Activated CD4-positive, alpha-beta memory T cell treated with anti-CD3 and anti-CD28 coated beads, Interleukin-2, amount 10 ng/mL, durations not matched to agents 7 days and 5 days (primary cell): Measurements from ENCODE around the gene UPK1B. TPM values are rescaled to one million over a fixed set of nuclear protein-coding genes. Genes with fewer than 3 reads are reported as not detected.
"Not testable (repeated sequence)": the region's sequence is repeated elsewhere in the genome, so short reads cannot be mapped to it uniquely, and the experiment has no call there.

Source experiments
- CTCF ChIA-PET: fragments of 350-600 bp; sonication (Branson Sonifier 250); formaldehyde crosslinking; loops from one replicate; lab custom pipeline; 2021; ENCODE audit warnings: antibody characterized with exemption, inconsistent platforms; lab: Charles Lee
- POLR2A ChIA-PET: fragments of 350-600 bp; sonication (Branson Sonifier 250); formaldehyde crosslinking; loops from one replicate; lab custom pipeline; 2021; ENCODE audit warnings: antibody characterized with exemption; lab: Charles Lee
- DNase-seq: peaks from one replicate; pipeline ENCODE4 v3.0.0-alpha.2; 2020
- H3K27ac Mint-ChIP-seq: one replicate; pipeline ENCODE4 v1.8.0; 2021; ENCODE audit warnings: mild to moderate bottlenecking, mixed read lengths
- H3K27me3 Mint-ChIP-seq: one replicate; pipeline ENCODE4 v1.8.0; 2021; ENCODE audit warnings: mixed read lengths
- H3K36me3 Mint-ChIP-seq: one replicate; pipeline ENCODE4 v1.8.0; 2021; ENCODE audit warnings: low read depth, mixed read lengths
- H3K4me1 Mint-ChIP-seq: one replicate; pipeline ENCODE4 v1.8.0; 2021; ENCODE audit warnings: mixed read lengths
- H3K4me3 Mint-ChIP-seq: one replicate; pipeline ENCODE4 v1.8.0; 2021; ENCODE audit warnings: mild to moderate bottlenecking, mixed read lengths
- H3K9me3 Mint-ChIP-seq: one replicate; pipeline ENCODE4 v1.8.0; 2021; ENCODE audit warnings: mixed read lengths
- total RNA-seq, 2 experiments: library from RNA; stranded (reverse); gene quantifications; one replicate each; pipeline ENCODE4 v1.2.3, GENCODE V29; 2021

Gene UPK1B
- total RNA-seq, 2 experiments from 2014 or later: not detected

GRCh38 chr3:119149484-119149883 lies 23.9 kb upstream of the UPK1B start:
- Mint-ChIP-seq H3K4me3 (no peak overlapping the region), H3K27me3 (peaks cover 5% of the 10 kb centered on the region), H3K27ac (no peak overlapping the region), H3K4me1 (peaks cover 2% of the 10 kb centered on the region), H3K36me3 (no peaks in the 10 kb centered on the region), H3K9me3 (peaks cover 15% of the 10 kb centered on the region)
- DNase-seq: no peak
- CTCF ChIA-PET: no interaction called here
- POLR2A ChIA-PET: interaction anchor here (0.6 kb wide), 1 partner anchor 259 kb away, joined by 3 read pairs; no protein-coding TSS in a partner anchor

- Mint-ChIP-seq H3K27me3 (peaks cover 16% of the 10 kb centered on the region), H3K27ac (no peak overlapping the region), H3K36me3 (no peaks in the 10 kb centered on the region), H3K4me1 (no peaks in the 10 kb centered on the region), H3K4me3 (no peak overlapping the region), H3K9me3 (peaks cover 20% of the 10 kb centered on the region)
- ChIA-PET CTCF (no interaction called here), POLR2A (no interaction called here)
- no peak for DNase-seq
Observed at GRCh38 chr3:119156868-119157267, 16.5 kb upstream of the UPK1B start.

GRCh38 chr3:119157971-119158370 lies 15.4 kb upstream of the UPK1B start:
- peaks cover 16% of the 10 kb centered on the region for H3K27me3 Mint-ChIP-seq
- CTCF ChIA-PET: no interaction called here

GRCh38 chr3:119160361-119160760 lies 13.0 kb upstream of the UPK1B start:
- Mint-ChIP-seq H3K27me3 (peaks cover 13% of the 10 kb centered on the region), H3K27ac (no peak overlapping the region), H3K4me3 (no peak overlapping the region), H3K4me1 (no peaks in the 10 kb centered on the region), H3K9me3 (peaks cover 2% of the 10 kb centered on the region), H3K36me3 (no peaks in the 10 kb centered on the region)
- no peak for DNase-seq
- POLR2A ChIA-PET: no interaction called here
- CTCF ChIA-PET: interaction anchor here (0.9 kb wide), 1 partner anchor 81 kb away, joined by 3 read pairs; no protein-coding TSS in a partner anchor

More at GRCh38 chr3:119157971-119158370, 15.4 kb upstream of the UPK1B start:
- DNase-seq: no peak
- Mint-ChIP-seq H3K36me3 (no peaks in the 10 kb centered on the region), H3K9me3 (peaks cover 19% of the 10 kb centered on the region), H3K4me1 (no peaks in the 10 kb centered on the region), H3K4me3 (no peak overlapping the region), H3K27ac (no peak overlapping the region)
- POLR2A ChIA-PET: no interaction called here

GRCh38 chr3:119160815-119161214 lies 12.6 kb upstream of the UPK1B start:
- no peaks in the 10 kb centered on the region for H3K4me1 Mint-ChIP-seq
- CTCF ChIA-PET: no interaction called here
- no peaks in the 10 kb centered on the region for H3K36me3 Mint-ChIP-seq
- H3K27ac Mint-ChIP-seq: no peak overlapping the region
- H3K27me3 Mint-ChIP-seq: peaks cover 11% of the 10 kb centered on the region
- H3K9me3 Mint-ChIP-seq: no peaks in the 10 kb centered on the region
- no peak overlapping the region for H3K4me3 Mint-ChIP-seq
- POLR2A ChIA-PET: no interaction called here
- DNase-seq: no peak

GRCh38 chr3:119161240-119161639 lies 12.2 kb upstream of the UPK1B start:
- Mint-ChIP-seq H3K36me3 (no peaks in the 10 kb centered on the region), H3K4me1 (no peaks in the 10 kb centered on the region), H3K9me3 (no peaks in the 10 kb centered on the region), H3K4me3 (no peak overlapping the region), H3K27ac (no peak overlapping the region), H3K27me3 (peaks cover 11% of the 10 kb centered on the region)
- ChIA-PET POLR2A (no interaction called here), CTCF (no interaction called here)
- no peak for DNase-seq

- H3K4me3 Mint-ChIP-seq, H3K36me3 Mint-ChIP-seq, H3K9me3 Mint-ChIP-seq, CTCF ChIA-PET, DNase-seq, H3K27ac Mint-ChIP-seq, H3K4me1 Mint-ChIP-seq, POLR2A ChIA-PET, H3K27me3 Mint-ChIP-seq: not testable (repeated sequence)
Observed at GRCh38 chr3:119164745-119165144, 8.7 kb upstream of the UPK1B start.

GRCh38 chr3:119170821-119171220 lies 2.6 kb upstream of the UPK1B start:
- Mint-ChIP-seq H3K4me1 (no peaks in the 10 kb centered on the region), H3K27ac (no peak overlapping the region), H3K4me3 (no peak overlapping the region), H3K9me3 (no peaks in the 10 kb centered on the region), H3K36me3 (no peaks in the 10 kb centered on the region), H3K27me3 (peaks cover 14% of the 10 kb centered on the region)
- POLR2A ChIA-PET: no interaction called here
- no peak for DNase-seq
- CTCF ChIA-PET: no interaction called here

GRCh38 chr3:119175872-119176756 lies 2.7 kb downstream of the UPK1B start:
- CTCF ChIA-PET: no interaction called here
- no peaks in the 10 kb centered on the region for H3K4me1 Mint-ChIP-seq
- H3K9me3 Mint-ChIP-seq: no peaks in the 10 kb centered on the region
- no peak overlapping the region for H3K4me3 Mint-ChIP-seq
- POLR2A ChIA-PET: no interaction called here
- H3K27ac Mint-ChIP-seq: no peak overlapping the region
- H3K36me3 Mint-ChIP-seq: no peaks in the 10 kb centered on the region
- peaks cover 23% of the 10 kb centered on the region for H3K27me3 Mint-ChIP-seq
- DNase-seq: no peak

- ChIA-PET CTCF (no interaction called here), POLR2A (no interaction called here)
- Mint-ChIP-seq H3K9me3 (no peaks in the 10 kb centered on the region), H3K36me3 (no peaks in the 10 kb centered on the region), H3K27me3 (peaks cover 23% of the 10 kb centered on the region), H3K4me3 (no peak overlapping the region), H3K4me1 (no peaks in the 10 kb centered on the region), H3K27ac (no peak overlapping the region)
- DNase-seq: no peak
Observed at GRCh38 chr3:119176778-119177177, 3.4 kb downstream of the UPK1B start.

GRCh38 chr3:119177321-119177720 lies 3.9 kb downstream of the UPK1B start:
- no peaks in the 10 kb centered on the region for H3K4me1 Mint-ChIP-seq
- ChIA-PET POLR2A (no interaction called here), CTCF (no interaction called here)
- no peak overlapping the region for H3K27ac Mint-ChIP-seq
- H3K27me3 Mint-ChIP-seq: peaks cover 23% of the 10 kb centered on the region
- no peaks in the 10 kb centered on the region for H3K9me3 Mint-ChIP-seq
- DNase-seq: no peak
- no peaks in the 10 kb centered on the region for H3K36me3 Mint-ChIP-seq
- no peak overlapping the region for H3K4me3 Mint-ChIP-seq

GRCh38 chr3:119181765-119182164 lies 8.4 kb downstream of the UPK1B start:
- Mint-ChIP-seq H3K27ac (no peak overlapping the region), H3K36me3 (no peaks in the 10 kb centered on the region), H3K27me3 (peaks cover 8% of the 10 kb centered on the region), H3K9me3 (no peaks in the 10 kb centered on the region), H3K4me1 (no peaks in the 10 kb centered on the region), H3K4me3 (no peak overlapping the region)
- DNase-seq: no peak
- CTCF ChIA-PET: no interaction called here
- POLR2A ChIA-PET: no interaction called here

GRCh38 chr3:119184111-119184510 lies 10.7 kb downstream of the UPK1B start:
- no peaks in the 10 kb centered on the region for H3K9me3 Mint-ChIP-seq
- peaks cover 4% of the 10 kb centered on the region for H3K27me3 Mint-ChIP-seq
- no peak overlapping the region for H3K4me3 Mint-ChIP-seq
- ChIA-PET CTCF (no interaction called here), POLR2A (no interaction called here)
- no peak for DNase-seq
- no peaks in the 10 kb centered on the region for H3K36me3 Mint-ChIP-seq
- no peak overlapping the region for H3K27ac Mint-ChIP-seq
- no peaks in the 10 kb centered on the region for H3K4me1 Mint-ChIP-seq
